Mesendoderm (in vitro differentiated cells): ENCODE data around the gene UBASH3A.

Experiments
- DNase-seq: peaks from one replicate; pipeline ENCODE4 v3.0.0; 2013
- H2AK5ac ChIP-seq: 2 replicates; pipeline ENCODE4 v1.6.1; 2013; ENCODE audit warnings: low read length, inconsistent platforms
- H2BK120ac ChIP-seq: 2 replicates; pipeline ENCODE4 v1.6.1; 2013; ENCODE audit warnings: low read depth, mild to moderate bottlenecking, low read length, moderate library complexity, mixed read lengths
- H2BK15ac ChIP-seq: replicated peaks from 2 replicates; pipeline ENCODE4 v1.6.1; 2013; ENCODE audit warnings: low read depth, mild to moderate bottlenecking, moderate library complexity
- H2BK5ac ChIP-seq: 2 replicates; pipeline ENCODE4 v1.6.1; 2013; ENCODE audit warnings: low read length, inconsistent platforms
- H3K18ac ChIP-seq: 2 replicates; pipeline ENCODE4 v1.6.1; 2013; ENCODE audit warnings: mild to moderate bottlenecking, low read length, mixed read lengths
- H3K23ac ChIP-seq: one replicate; pipeline ENCODE4 v1.6.1; 2013; ENCODE audit warnings: low read length
- H3K27ac ChIP-seq: 2 replicates; pipeline ENCODE4 v1.5.1; 2013; ENCODE audit warnings: low read depth, mild to moderate bottlenecking, inconsistent platforms, low read length, moderate library complexity
- H3K27me3 ChIP-seq: 2 replicates; pipeline ENCODE4 v1.6.1; 2013; ENCODE audit warnings: low read length, control low read depth, mild to moderate bottlenecking, inconsistent platforms; ENCODE audit not compliant: insufficient read depth, poor library complexity
- H3K36me3 ChIP-seq: 2 replicates; pipeline ENCODE4 v1.6.1; 2013; ENCODE audit warnings: low read length, inconsistent platforms; ENCODE audit not compliant: control insufficient read depth, insufficient read depth
- H3K4ac ChIP-seq: one replicate; pipeline ENCODE4 v1.6.1; 2013; ENCODE audit warnings: low read depth, mild to moderate bottlenecking, low read length, moderate library complexity
- H3K4me1 ChIP-seq: 2 replicates; pipeline ENCODE4 v1.6.1; 2013; ENCODE audit warnings: low read depth, low read length, inconsistent platforms; ENCODE audit not compliant: control insufficient read depth
- H3K4me2 ChIP-seq: 2 replicates; pipeline ENCODE4 v1.6.1; 2013; ENCODE audit warnings: low read length
- H3K4me3 ChIP-seq: 2 replicates; pipeline ENCODE4 v1.5.1; 2013; ENCODE audit warnings: mild to moderate bottlenecking, low read length
- H3K56ac ChIP-seq: one replicate; pipeline ENCODE4 v1.6.1; 2013; ENCODE audit warnings: low read length
- H3K79me1 ChIP-seq: 2 replicates; pipeline ENCODE4 v1.6.1; 2013; ENCODE audit warnings: low read length, inconsistent platforms
- H3K79me2 ChIP-seq: 2 replicates; pipeline ENCODE4 v1.6.1; 2013; ENCODE audit warnings: mild to moderate bottlenecking, low read length; ENCODE audit not compliant: control insufficient read depth, insufficient read depth
- H3K9ac ChIP-seq: 2 replicates; pipeline ENCODE4 v1.6.1; 2013; ENCODE audit warnings: low read length, inconsistent platforms
- H4K5ac ChIP-seq: one replicate; pipeline ENCODE4 v1.6.1; 2013; ENCODE audit warnings: low read length
- H4K8ac ChIP-seq: one replicate; pipeline ENCODE4 v1.6.1; 2013; ENCODE audit warnings: low read depth, mild to moderate bottlenecking, control low read depth, low read length, moderate library complexity
- WGBS: extraction: QIAGEN DNeasy Blood & Tissue Kit; methylation state at CpG from one replicate; pipeline ENCODE4 v1.1.7; 2013; ENCODE audit warnings: low lambda C conversion rate, missing lambda C conversion rate; ENCODE audit not compliant: insufficient coverage; ENCODE audit errors: extremely low coverage; 5-methylcytosine and 5-hydroxymethylcytosine counted together

Gene UBASH3A

DNA sequence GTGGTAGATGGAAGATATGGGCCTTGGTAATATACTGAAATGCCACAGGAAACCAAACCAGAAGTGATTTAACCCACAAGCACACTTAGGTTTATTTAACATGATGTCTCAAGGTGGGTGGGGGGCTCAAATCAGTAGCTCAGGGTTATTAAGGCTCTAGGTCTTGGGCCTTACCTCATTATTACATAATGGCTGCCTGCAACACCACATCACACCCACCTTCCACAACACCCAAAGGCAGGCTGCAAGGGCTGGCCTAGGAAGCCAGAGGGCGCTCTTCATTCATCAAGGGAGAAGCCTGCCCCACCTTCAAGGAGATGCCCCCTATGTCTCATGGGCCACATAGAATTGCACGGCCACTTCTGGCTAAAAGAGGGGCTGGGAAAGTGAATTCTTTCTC lies 43.4 kb upstream of the UBASH3A start:
- no peak overlapping the region for H2BK120ac ChIP-seq
- no peak overlapping the region for H2BK5ac ChIP-seq
- no peak overlapping the region for H3K56ac ChIP-seq
- H3K79me2 ChIP-seq, result no peaks in the 10 kb centered on the region
- no peak overlapping the region for H2BK15ac ChIP-seq
- no peak overlapping the region for H2AK5ac ChIP-seq
- H3K27ac ChIP-seq, result no peak overlapping the region
- no peak overlapping the region for H3K23ac ChIP-seq
- H3K4me3 ChIP-seq, result no peak overlapping the region
- no peaks in the 10 kb centered on the region for H3K79me1 ChIP-seq
- no peak overlapping the region for H3K18ac ChIP-seq
- H3K4ac ChIP-seq, result no peak overlapping the region
- H3K9ac ChIP-seq, result no peak overlapping the region
- no peak overlapping the region for H3K4me2 ChIP-seq
- no peak overlapping the region for H4K8ac ChIP-seq
- H3K4me1 ChIP-seq, result no peaks in the 10 kb centered on the region
- DNase-seq, result peak; percentile 36
- H4K5ac ChIP-seq, result no peak overlapping the region
- H3K36me3 ChIP-seq, result no peaks in the 10 kb centered on the region
- no peaks in the 10 kb centered on the region for H3K27me3 ChIP-seq
- WGBS, result no CpG with 5 or more reads among the region's 2 CpGs

DNA sequence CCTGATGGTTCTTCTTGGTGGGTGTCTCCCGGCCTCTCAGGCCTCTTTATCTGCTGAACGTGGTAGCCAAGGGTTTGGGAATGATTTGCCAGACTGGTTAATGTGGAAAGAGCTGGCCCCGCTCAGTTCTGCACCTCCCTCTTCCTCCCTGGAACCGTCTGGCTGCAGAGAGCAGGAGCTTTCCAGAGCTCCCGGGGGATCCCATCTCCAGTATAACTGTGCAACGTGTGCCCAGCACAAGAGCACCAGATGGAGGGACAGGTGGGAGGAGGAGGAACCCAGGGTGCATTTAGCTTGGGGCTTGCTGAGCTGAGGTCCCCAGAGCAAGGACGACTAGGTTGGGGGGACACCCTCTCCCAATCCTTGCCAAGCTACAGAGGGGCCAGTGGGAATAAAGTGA lies 42.4 kb upstream of the UBASH3A start:
- Histone ChIP-seq H3K36me3 (no peaks in the 10 kb centered on the region), H2AK5ac (no peak overlapping the region), H3K4me2 (no peak overlapping the region), H2BK15ac (no peak overlapping the region), H3K79me2 (no peaks in the 10 kb centered on the region), H3K4me3 (no peak overlapping the region), H4K5ac (no peak overlapping the region), H3K27ac (no peak overlapping the region), H2BK120ac (no peak overlapping the region), H3K4me1 (no peaks in the 10 kb centered on the region), H3K4ac (no peak overlapping the region), H3K18ac (no peak overlapping the region), H4K8ac (no peak overlapping the region), H3K79me1 (no peaks in the 10 kb centered on the region), H3K56ac (no peak overlapping the region), H3K27me3 (no peaks in the 10 kb centered on the region), H3K23ac (no peak overlapping the region), H3K9ac (no peak overlapping the region), H2BK5ac (no peak overlapping the region)
- no CpG with 5 or more reads among the region's 7 CpGs for WGBS
- DNase-seq, result no peak

DNA sequence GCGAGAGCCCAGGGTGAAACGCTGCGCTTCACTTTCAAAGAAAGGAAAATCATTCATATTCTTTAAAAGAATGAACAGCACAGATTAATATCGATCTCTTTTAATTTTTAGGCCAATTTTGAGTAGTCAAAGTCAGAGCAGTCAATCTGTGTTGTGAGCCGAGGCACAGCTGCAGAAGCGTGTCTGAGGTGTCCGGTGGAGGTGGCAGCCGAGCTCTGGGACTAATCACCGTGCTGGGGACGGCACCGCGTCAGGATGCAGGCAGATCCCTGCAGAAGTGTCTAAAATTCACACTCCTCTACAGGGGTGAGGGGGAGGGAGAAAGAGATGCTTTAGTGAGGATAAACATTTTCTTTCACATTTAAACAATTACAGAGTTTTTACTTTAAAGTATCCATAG lies 41.5 kb upstream of the UBASH3A start:
- Histone ChIP-seq H3K23ac (no peak overlapping the region), H4K8ac (no peak overlapping the region), H2BK15ac (no peak overlapping the region), H3K27ac (no peak overlapping the region), H4K5ac (no peak overlapping the region), H2BK5ac (no peak overlapping the region), H3K79me2 (no peaks in the 10 kb centered on the region), H2BK120ac (no peak overlapping the region), H3K18ac (no peak overlapping the region), H3K4me1 (no peaks in the 10 kb centered on the region), H3K79me1 (no peaks in the 10 kb centered on the region), H3K4me3 (no peak overlapping the region), H3K56ac (no peak overlapping the region), H2AK5ac (no peak overlapping the region), H3K27me3 (no peaks in the 10 kb centered on the region), H3K4ac (no peak overlapping the region), H3K4me2 (no peak overlapping the region), H3K36me3 (no peaks in the 10 kb centered on the region), H3K9ac (no peak overlapping the region)
- WGBS, result no CpG with 5 or more reads among the region's 12 CpGs
- DNase-seq, result no peak

DNA sequence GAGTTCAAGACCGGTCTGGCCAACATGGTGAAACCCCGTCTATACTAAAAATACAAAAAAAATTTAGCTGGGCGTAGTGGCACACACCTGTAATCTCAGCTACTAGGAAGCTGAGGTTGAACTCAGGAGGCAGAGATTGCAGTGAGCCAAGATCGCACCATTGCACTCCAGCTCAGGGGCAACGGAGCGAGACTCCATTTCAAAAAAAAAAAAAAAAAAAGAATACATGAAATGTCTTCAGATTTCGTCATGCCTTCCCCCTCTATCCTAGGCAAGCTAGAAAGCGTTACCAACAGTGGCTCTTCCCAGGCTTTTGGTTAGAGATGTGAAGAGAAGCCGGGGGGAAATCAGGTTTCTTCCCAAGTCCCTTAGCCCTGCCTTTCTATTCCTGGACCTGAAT lies 41.0 kb upstream of the UBASH3A start:
- Histone ChIP-seq H4K8ac (no peak overlapping the region), H3K4ac (no peak overlapping the region), H2AK5ac (no peak overlapping the region), H3K4me1 (no peaks in the 10 kb centered on the region), H3K18ac (no peak overlapping the region), H2BK120ac (no peak overlapping the region), H3K56ac (no peak overlapping the region), H3K9ac (no peak overlapping the region), H3K79me1 (no peaks in the 10 kb centered on the region), H3K23ac (no peak overlapping the region), H3K27me3 (no peaks in the 10 kb centered on the region), H2BK15ac (no peak overlapping the region), H3K79me2 (no peaks in the 10 kb centered on the region), H3K4me2 (no peak overlapping the region), H2BK5ac (no peak overlapping the region), H3K4me3 (no peak overlapping the region), H4K5ac (no peak overlapping the region), H3K36me3 (no peaks in the 10 kb centered on the region), H3K27ac (no peak overlapping the region)
- no CpG with 5 or more reads among the region's 9 CpGs for WGBS
- no peak for DNase-seq

DNA sequence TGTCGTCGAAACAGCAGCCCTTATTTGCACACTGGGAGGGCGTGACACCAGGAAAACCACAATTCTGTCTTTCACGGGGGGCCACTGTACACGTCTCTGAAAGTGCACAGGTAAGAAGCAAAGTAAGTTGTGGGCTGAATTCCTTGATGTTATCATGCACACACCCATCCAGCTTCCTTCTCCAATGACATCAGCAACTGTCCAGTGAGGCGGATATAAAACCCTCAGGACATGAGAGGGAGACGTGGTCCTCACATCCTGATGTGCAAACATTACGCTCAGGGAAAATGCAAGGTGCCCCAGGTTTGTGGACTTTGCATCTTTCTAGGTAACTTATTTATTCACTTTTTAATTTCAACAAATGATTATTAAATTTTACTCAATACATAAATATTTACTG lies 40.4 kb upstream of the UBASH3A start:
- Histone ChIP-seq H3K27me3 (no peaks in the 10 kb centered on the region), H3K79me1 (no peaks in the 10 kb centered on the region), H4K8ac (no peak overlapping the region), H3K18ac (no peak overlapping the region), H3K4me3 (no peak overlapping the region), H3K36me3 (no peaks in the 10 kb centered on the region), H3K9ac (no peak overlapping the region), H2BK15ac (no peak overlapping the region), H3K4me1 (no peaks in the 10 kb centered on the region), H3K23ac (no peak overlapping the region), H4K5ac (no peak overlapping the region), H2BK5ac (no peak overlapping the region), H2AK5ac (no peak overlapping the region), H2BK120ac (no peak overlapping the region), H3K56ac (no peak overlapping the region), H3K79me2 (no peaks in the 10 kb centered on the region), H3K4me2 (no peak overlapping the region), H3K4ac (no peak overlapping the region), H3K27ac (no peak overlapping the region)
- WGBS, result no CpG with 5 or more reads among the region's 8 CpGs
- no peak for DNase-seq

DNA sequence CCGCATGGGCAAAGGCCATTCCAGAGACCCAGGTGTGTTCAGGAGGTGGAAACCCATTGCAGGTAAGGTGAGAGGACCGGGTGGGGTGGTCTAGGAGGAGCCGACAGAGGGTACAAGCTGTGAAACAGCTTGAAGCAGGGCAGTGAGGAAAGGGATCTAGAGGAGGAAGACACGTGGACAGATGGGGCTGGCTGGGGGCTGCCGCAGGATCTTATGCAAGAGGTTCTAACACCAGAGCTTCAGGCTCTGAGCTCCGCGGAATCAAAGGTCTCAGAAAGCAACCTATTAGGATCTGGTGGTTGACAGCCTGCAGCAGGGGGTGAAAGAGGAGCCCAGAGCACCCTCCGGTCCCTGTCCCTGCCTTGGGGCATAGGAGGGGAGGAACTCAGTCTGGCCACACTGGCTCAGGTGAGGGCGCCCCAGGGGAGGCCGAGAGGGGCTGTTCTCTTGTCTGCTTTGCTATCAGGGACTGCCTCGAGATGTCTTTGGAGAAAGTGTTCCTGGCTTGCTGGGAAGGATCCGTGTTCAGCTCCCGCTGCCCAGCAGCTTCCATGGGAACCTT lies 39.3 kb upstream of the UBASH3A start:
- Histone ChIP-seq H3K79me1 (no peaks in the 10 kb centered on the region), H4K5ac (no peak overlapping the region), H3K56ac (no peak overlapping the region), H3K23ac (no peak overlapping the region), H2BK120ac (no peak overlapping the region), H3K27me3 (no peaks in the 10 kb centered on the region), H3K4ac (no peak overlapping the region), H4K8ac (no peak overlapping the region), H3K27ac (no peak overlapping the region), H3K4me1 (no peaks in the 10 kb centered on the region), H2BK15ac (no peak overlapping the region), H2AK5ac (no peak overlapping the region), H2BK5ac (no peak overlapping the region), H3K79me2 (no peaks in the 10 kb centered on the region), H3K4me3 (no peak overlapping the region), H3K36me3 (no peaks in the 10 kb centered on the region), H3K9ac (no peak overlapping the region), H3K18ac (no peak overlapping the region), H3K4me2 (no peak overlapping the region)
- WGBS, result no CpG with 5 or more reads among the region's 13 CpGs
- no peak for DNase-seq
